NCI-H187 (cell line): ENCODE measurements around the gene NLGN1.

Experiments used
- DNase-seq, 2 experiments: peaks; one replicate each; lab custom pipeline; 2025; lab: John Stamatoyannopoulos, UW

NLGN1 gene

GRCh38 chr3:173711619-173712018, 314.1 kb downstream of the NLGN1 start:
- DNase-seq = no peak

- no peak for DNase-seq
Measured at GRCh38 chr3:173719585-173719984, 322.0 kb downstream of the NLGN1 start.

GRCh38 chr3:173725507-173725906, 328.0 kb downstream of the NLGN1 start:
- DNase-seq = no peak

- DNase-seq = no peak
Measured at GRCh38 chr3:173730391-173730790, 332.8 kb downstream of the NLGN1 start.

- DNase-seq = no peak
Measured at GRCh38 chr3:173732237-173732636, 334.7 kb downstream of the NLGN1 start.

- no peak for DNase-seq
Measured at GRCh38 chr3:173733029-173733652, 335.6 kb downstream of the NLGN1 start.

GRCh38 chr3:173734473-173734872, 336.9 kb downstream of the NLGN1 start:
- DNase-seq = no peak

GRCh38 chr3:173734895-173735294, 337.4 kb downstream of the NLGN1 start:
- no peak for DNase-seq

GRCh38 chr3:173735841-173736240, 338.3 kb downstream of the NLGN1 start:
- DNase-seq = no peak

- DNase-seq = no peak
Measured at GRCh38 chr3:173737167-173737808, 339.7 kb downstream of the NLGN1 start.

GRCh38 chr3:173739726-173740125, 342.2 kb downstream of the NLGN1 start:
- no peak for DNase-seq

- no peak for DNase-seq
Measured at GRCh38 chr3:173742491-173742890, 344.9 kb downstream of the NLGN1 start.

GRCh38 chr3:173743111-173743510, 345.6 kb downstream of the NLGN1 start:
- DNase-seq = no peak

GRCh38 chr3:173743516-173743915, 346.0 kb downstream of the NLGN1 start:
- no peak for DNase-seq

- DNase-seq = no peak
Measured at GRCh38 chr3:173744479-173744878, 346.9 kb downstream of the NLGN1 start.

GRCh38 chr3:173744895-173745294, 347.4 kb downstream of the NLGN1 start:
- DNase-seq = no peak

GRCh38 chr3:173745952-173746682, 348.6 kb downstream of the NLGN1 start:
- no peak for DNase-seq

- DNase-seq = no peak
Measured at GRCh38 chr3:173747427-173747826, 349.9 kb downstream of the NLGN1 start.

GRCh38 chr3:173748105-173748504, 350.6 kb downstream of the NLGN1 start:
- no peak for DNase-seq

GRCh38 chr3:173750095-173750494, 352.6 kb downstream of the NLGN1 start:
- no peak for DNase-seq

- no peak for DNase-seq
Measured at GRCh38 chr3:173750591-173750990, 353.0 kb downstream of the NLGN1 start.

GRCh38 chr3:173753593-173753992, 356.0 kb downstream of the NLGN1 start:
- no peak for DNase-seq

GRCh38 chr3:173755161-173755560, 357.6 kb downstream of the NLGN1 start:
- no peak for DNase-seq
